Stomach (tissue), 19 donors: ENCODE measurements around the gene CYP4F11. TPM values are rescaled to one million over a fixed set of nuclear protein-coding genes. Genes with fewer than 3 reads are reported as not detected.

ENCODE experiments used
- DNase-seq, 2 donors: peaks; one replicate each; pipeline versions ENCODE4 v3.0.0 to v3.0.0-alpha.2; 2013 to 2019
- H3K27ac ChIP-seq, 5 donors: fragments of 200-600 bp in 4 of 5; sonication (generic) in 4 of 5; one replicate each; pipeline ENCODE4 v1.5.1; 2013 to 2019; ENCODE audit warnings: mild to moderate bottlenecking in 1 of 5, moderate library complexity in 1 of 5
- H3K27me3 ChIP-seq, 3 donors: fragments of 200-600 bp; sonication (generic); one replicate each; pipeline ENCODE4 v1.5.1; 2017 to 2019; ENCODE audit warnings: mixed run types in 1 of 3
- H3K36me3 ChIP-seq, 4 donors: fragments of 200-600 bp; sonication (generic); 1 replicate in 3 of 4; 2 replicates in 1 of 4; pipeline ENCODE4 v1.5.1; 2016 to 2019
- H3K4me1 ChIP-seq, 4 donors: fragments of 200-600 bp; sonication (generic); one replicate each; pipeline ENCODE4 v1.5.1; 2016 to 2019
- H3K4me3 ChIP-seq, 4 donors: fragments of 200-600 bp; sonication (generic) in 3 of 4; one replicate each; pipeline ENCODE4 v1.5.1; 2016 to 2019; ENCODE audit warnings: mild to moderate bottlenecking in 1 of 4
- H3K9me3 ChIP-seq, 4 donors: fragments of 200-600 bp; sonication (generic); one replicate each; pipeline ENCODE4 v1.5.1; 2016 to 2019
- CTCF ChIP-seq, 7 experiments: fragments of 450-650 bp in 4 of 7; fragments of 200-600 bp in 3 of 7; sonication (generic) in 3 of 7; IDR thresholded peaks; one replicate each; pipeline ENCODE4 v1.5.1; 2016 to 2019; ENCODE audit warnings: antibody characterized with exemption in 7 of 7, control low read depth in 2 of 7, mild to moderate bottlenecking in 1 of 7
- EP300 ChIP-seq: sonication (generic); formaldehyde crosslinking; IDR thresholded peaks from one replicate; pipeline ENCODE4 v1.6.1; 2017; ENCODE audit warnings: antibody characterized with exemption
- POLR2A ChIP-seq, 4 donors: fragments of 450-650 bp; IDR thresholded peaks; one replicate each; pipeline ENCODE4 v1.6.1; 2016; ENCODE audit warnings: antibody characterized with exemption in 4 of 4, control low read depth in 2 of 4, mild to moderate bottlenecking in 1 of 4, moderate library complexity in 1 of 4
- POLR2AphosphoS5 ChIP-seq, 3 donors: sonication (generic); formaldehyde crosslinking; IDR thresholded peaks; one replicate each; pipeline ENCODE4 v1.6.1; 2016; ENCODE audit warnings: antibody characterized with exemption in 3 of 3
- WGBS, 5 donors: extraction: QIAGEN DNeasy Blood & Tissue Kit in 3 of 5; methylation state at CpG; one replicate each; pipeline versions ENCODE4 v1.1.5 to v1.1.7; 2013 to 2018; 5-methylcytosine and 5-hydroxymethylcytosine counted together
- intact Hi-C: fragments of 100-400 bp; cut with DNase I; formaldehyde crosslinking; loops from one replicate; pipeline ENCODE4 v1.15.1; 2023; ENCODE audit warnings: low total_unique reads
- long read RNA-seq, 10 donors: transcript quantifications; one replicate each; lab custom pipeline, GENCODE V29; 2026
- polyA plus RNA-seq, 3 donors: library from polyadenylated mRNA; stranded (reverse); fragments of 200-250 nt; gene quantifications; one replicate each; pipeline ENCODE4 v1.2.3, GENCODE V29; 2013
- total RNA-seq, 5 donors: library from RNA; depleted of rRNA; stranded (reverse); fragments of >200 nt; gene quantifications; one replicate each; pipeline versions ENCODE4 v1.1.0 to v1.2.3, GENCODE V29; 2014 to 2016
- donor health status: healthy with polysubstance abuse.
- donor health status: Bipolar disorder and iron deficiency.
- donor health status: healthy.

The CYP4F11 gene, protein sequence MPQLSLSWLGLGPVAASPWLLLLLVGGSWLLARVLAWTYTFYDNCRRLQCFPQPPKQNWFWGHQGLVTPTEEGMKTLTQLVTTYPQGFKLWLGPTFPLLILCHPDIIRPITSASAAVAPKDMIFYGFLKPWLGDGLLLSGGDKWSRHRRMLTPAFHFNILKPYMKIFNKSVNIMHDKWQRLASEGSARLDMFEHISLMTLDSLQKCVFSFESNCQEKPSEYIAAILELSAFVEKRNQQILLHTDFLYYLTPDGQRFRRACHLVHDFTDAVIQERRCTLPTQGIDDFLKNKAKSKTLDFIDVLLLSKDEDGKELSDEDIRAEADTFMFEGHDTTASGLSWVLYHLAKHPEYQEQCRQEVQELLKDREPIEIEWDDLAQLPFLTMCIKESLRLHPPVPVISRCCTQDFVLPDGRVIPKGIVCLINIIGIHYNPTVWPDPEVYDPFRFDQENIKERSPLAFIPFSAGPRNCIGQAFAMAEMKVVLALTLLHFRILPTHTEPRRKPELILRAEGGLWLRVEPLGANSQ
- total RNA-seq (10 to 100 TPM in 3 of 5 donors, under 1 TPM in 1, not detected in 1; 0.18 to 20.0 (median 13.4) TPM), polyA plus RNA-seq (1 to 10 TPM in 1 of 3 donors, under 1 TPM in 2; 0.61 to 1.5 (median 0.85) TPM)
- long read RNA-seq, donor 1, result 0 reads
- long read RNA-seq, donor 2, result 0 reads
- long read RNA-seq, donor 3, result 0 reads
- long read RNA-seq, donor 4, result 0 reads
- long read RNA-seq, donor 5, result 0 reads
- long read RNA-seq, donor 6, result 0 reads
- long read RNA-seq, donor 7, result 0 reads
- long read RNA-seq, donor 8, result 0 reads
- long read RNA-seq, donor 9, result 0 reads
- long read RNA-seq, donor 10, partial matches to known transcripts, result 0 of 1 reads
- long read RNA-seq, donor 10, other reads (novel, unspliced or antisense), result 0 of 1 reads

- 23 to 61% (median 27%) methylated on average over 5 to 10 of the region's 10 CpGs for WGBS, 5 donors
- peak; percentile 62 to 96 for DNase-seq
- H3K4me1 ChIP-seq, result peaks cover 0 to 20% (median 7%) of the 10 kb centered on the region in 4 donors
- intact Hi-C loops, result no loop called here
- peaks cover 0 to 4% (median 0%) of the 10 kb centered on the region in 4 donors for H3K36me3 ChIP-seq
- H3K9me3 ChIP-seq, result peaks cover 0 to 9% (median 6%) of the 10 kb centered on the region in 4 donors
- H3K27ac ChIP-seq, result peak within 1 kb of the TSS in 4 of 5 donors; percentile 47 to 84 (median 80)
- H3K4me3 ChIP-seq, result peak within 1 kb of the TSS in 2 of 4 donors; percentile 20 to 38
- TF ChIP-seq CTCF (IDR thresholded peaks at IDR 0.05) (no peak), EP300 (no peak), POLR2AphosphoS5 (IDR thresholded peaks at IDR 0.05) (peak in 2 of 3 donors; percentile 75 to 80), POLR2A (IDR thresholded peaks at IDR 0.05) (no peak)
- peaks cover 4 to 12% (median 9%) of the 10 kb centered on the region in 3 donors for H3K27me3 ChIP-seq
Measured at GRCh38 chr19:15934332-15935078, at the start of gene CYP4F11. Gene CYP4F11, minus strand, starts transcription at chr19:15934529. Its CDS starts 121 bp downstream, at chr19:15934408.

DNA sequence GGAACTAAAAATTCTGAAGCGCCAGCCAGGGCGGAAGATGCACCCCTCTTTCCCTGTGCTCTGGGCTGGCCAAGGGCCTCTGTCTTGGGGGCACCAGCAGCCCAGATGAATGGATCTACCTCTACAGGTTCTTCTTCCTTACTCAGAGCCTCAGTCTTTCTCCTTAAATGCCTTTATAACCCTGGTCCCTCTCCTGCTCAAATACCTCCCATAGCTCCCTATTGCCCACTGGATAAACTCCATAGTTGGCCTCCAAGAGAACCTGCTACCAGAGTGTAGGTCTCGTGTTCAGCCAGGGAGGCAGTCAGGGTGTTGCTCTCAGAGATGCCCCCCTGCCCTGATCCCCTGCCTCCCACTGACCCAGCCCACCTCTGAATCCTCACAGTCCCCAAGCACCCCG lies 45.0 kb upstream of the CYP4F11 start:
- TF ChIP-seq CTCF (IDR thresholded peaks at IDR 0.05), result no peak
- TF ChIP-seq EP300, result no peak
- TF ChIP-seq POLR2A (IDR thresholded peaks at IDR 0.05), result no peak
- TF ChIP-seq POLR2AphosphoS5 (IDR thresholded peaks at IDR 0.05), result no peak
- Histone ChIP-seq H3K27ac (no peak overlapping the region), H3K36me3 (no peaks in the 10 kb centered on the region), H3K4me3 (no peak overlapping the region), H3K4me1 (no peaks in the 10 kb centered on the region), H3K27me3 (peaks cover 3 to 38% (median 7%) of the 10 kb centered on the region in 3 donors), H3K9me3 (peaks cover 6 to 21% (median 17%) of the 10 kb centered on the region in 4 donors)
- intact Hi-C loops, result no loop called here
- WGBS, 5 donors, result 69 to 85% (median 75%) methylated on average over 4 of the region's 4 CpGs
- DNase-seq, result no peak

- peaks cover 3 to 43% (median 9%) of the 10 kb centered on the region in 3 donors for H3K27me3 ChIP-seq
- no peaks in the 10 kb centered on the region for H3K36me3 ChIP-seq
- TF ChIP-seq EP300, result no peak
- no peak overlapping the region for H3K4me3 ChIP-seq
- H3K27ac ChIP-seq, result no peak overlapping the region
- DNase-seq, result no peak
- WGBS, 5 donors, result 47 to 70% (median 60%) methylated on average over 7 of the region's 7 CpGs
- no peaks in the 10 kb centered on the region for H3K4me1 ChIP-seq
- H3K9me3 ChIP-seq, result peaks cover 5 to 18% (median 13%) of the 10 kb centered on the region in 4 donors
- intact Hi-C loops, result no loop called here
Measured at GRCh38 chr19:15977690-15978089, 43.4 kb upstream of the CYP4F11 start.

DNA sequence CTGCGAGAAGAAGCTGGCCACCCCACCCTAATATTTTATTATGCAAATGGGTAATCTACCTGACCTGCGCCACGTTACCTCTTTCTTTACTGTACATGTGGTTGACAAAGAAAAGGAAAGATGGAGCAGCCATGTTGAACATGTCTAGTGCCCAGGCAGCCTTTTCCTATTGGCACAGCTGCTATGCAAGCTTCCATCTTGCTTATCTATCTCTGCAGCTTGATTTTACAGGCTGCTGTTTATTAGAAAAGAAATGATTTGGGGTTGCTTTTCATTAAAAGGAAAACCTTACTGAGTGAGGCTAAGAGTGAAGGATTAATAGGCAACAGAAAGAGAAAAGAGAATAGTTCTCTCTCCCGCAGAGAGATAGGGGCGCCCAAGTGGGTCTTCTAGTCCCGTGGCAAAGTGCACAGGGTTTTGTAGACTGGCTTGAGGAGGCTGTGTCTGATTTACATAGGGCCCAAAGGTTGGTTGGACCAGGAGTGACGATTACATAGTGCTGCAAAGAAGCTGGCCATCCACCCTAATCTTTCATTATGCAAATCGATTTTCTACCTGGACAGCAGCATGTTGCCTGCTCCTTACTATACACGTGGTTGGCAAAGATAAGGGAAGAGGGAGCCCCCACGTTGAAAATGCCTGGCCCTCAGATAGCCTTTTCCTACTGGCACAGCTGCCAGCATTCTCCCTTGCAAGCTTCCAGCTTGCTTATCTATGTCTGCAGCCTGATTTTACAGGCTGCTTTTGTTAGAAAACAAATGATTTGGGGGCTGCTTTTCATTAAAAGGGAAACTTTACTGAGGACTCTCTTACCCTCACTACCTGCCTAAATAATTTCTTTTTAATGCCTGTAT lies 42.7 kb upstream of the CYP4F11 start:
- no peak overlapping the region for H3K27ac ChIP-seq
- 24 to 56% (median 41%) methylated on average over 10 of the region's 10 CpGs for WGBS, 5 donors
- H3K4me1 ChIP-seq, result no peaks in the 10 kb centered on the region
- DNase-seq, result no peak
- peaks cover 3 to 43% (median 9%) of the 10 kb centered on the region in 3 donors for H3K27me3 ChIP-seq
- H3K4me3 ChIP-seq, result no peak overlapping the region
- peaks cover 0 to 11% (median 7%) of the 10 kb centered on the region in 4 donors for H3K9me3 ChIP-seq
- TF ChIP-seq EP300, result no peak
- TF ChIP-seq CTCF (IDR thresholded peaks at IDR 0.05), result no peak
- TF ChIP-seq POLR2AphosphoS5 (IDR thresholded peaks at IDR 0.05), result no peak
- TF ChIP-seq POLR2A (IDR thresholded peaks at IDR 0.05), result no peak
- intact Hi-C loops, result no loop called here
- H3K36me3 ChIP-seq, result no peaks in the 10 kb centered on the region
